ENCODE results near the gene ABI2. TPM values are rescaled to one million over a fixed set of nuclear protein-coding genes. Genes with fewer than 3 reads are reported as not detected.

ABI2 gene
- total RNA-seq, 1 donor from 2014 or later, result 4.7 TPM

GRCh38 chr2:203399031-203399430, 70.8 kb downstream of the ABI2 start:
- no peak for FAIRE-seq

GRCh38 chr2:203400805-203401585, 72.8 kb downstream of the ABI2 start:
- FAIRE-seq, result no peak
- peak; percentile 46 for DNase-seq (ENCODE audit: low read depth)
- TF ChIP-seq CTCF (IDR thresholded peaks at IDR 0.05; ENCODE audit: insufficient read depth, low read length, severe bottlenecking), result no peak
- Histone ChIP-seq H3K4me3 (ENCODE audit: low read depth, low read length) (no peak overlapping the region), H3K36me3 (ENCODE audit: control insufficient read depth, insufficient read depth, low read length) (peaks cover 2% of the 10 kb centered on the region), H3K27me3 (ENCODE audit: control insufficient read depth, insufficient read depth, low read length) (no peaks in the 10 kb centered on the region)

More at GRCh38 chr2:203399031-203399430, 70.8 kb downstream of the ABI2 start:
- no peaks in the 10 kb centered on the region for H3K27me3 ChIP-seq (ENCODE audit: control insufficient read depth, insufficient read depth, low read length)
- peaks cover 2% of the 10 kb centered on the region for H3K36me3 ChIP-seq (ENCODE audit: control insufficient read depth, insufficient read depth, low read length)
- H3K4me3 ChIP-seq (ENCODE audit: low read depth, low read length), result no peak overlapping the region
- peak; percentile 24 for DNase-seq (ENCODE audit: low read depth)
- TF ChIP-seq CTCF (IDR thresholded peaks at IDR 0.05; ENCODE audit: insufficient read depth, low read length, severe bottlenecking), result no peak

GRCh38 chr2:203404996-203405395, 76.8 kb downstream of the ABI2 start:
- Histone ChIP-seq H3K27me3 (ENCODE audit: control insufficient read depth, insufficient read depth, low read length) (no peaks in the 10 kb centered on the region), H3K4me3 (ENCODE audit: low read depth, low read length) (no peak overlapping the region), H3K36me3 (ENCODE audit: control insufficient read depth, insufficient read depth, low read length) (no peaks in the 10 kb centered on the region)
- DNase-seq (ENCODE audit: low read depth), result no peak
- FAIRE-seq, result no peak
- TF ChIP-seq CTCF (IDR thresholded peaks at IDR 0.05; ENCODE audit: insufficient read depth, low read length, severe bottlenecking), result no peak

DNA sequence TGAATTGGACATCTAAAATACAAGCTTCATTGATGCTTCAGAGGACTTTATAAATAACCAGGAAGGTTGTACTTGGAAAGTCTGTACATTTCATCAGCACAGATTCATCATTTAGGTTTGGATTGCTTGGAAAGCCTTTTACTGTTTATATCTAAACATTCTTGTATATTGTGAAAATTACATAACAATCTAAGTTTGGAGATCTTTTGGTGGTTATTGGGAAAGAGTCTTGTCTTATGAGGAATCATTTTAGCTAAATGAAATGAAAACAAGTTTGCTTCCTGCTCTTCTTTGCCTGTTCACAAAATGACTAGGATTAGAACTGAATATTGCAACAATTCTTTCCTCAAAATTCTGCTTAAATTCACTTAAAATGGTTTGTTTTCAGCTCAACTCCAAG, 79.3 kb downstream of the ABI2 start:
- no peak for TF ChIP-seq CTCF (IDR thresholded peaks at IDR 0.05; ENCODE audit: insufficient read depth, low read length, severe bottlenecking)
- DNase-seq (ENCODE audit: low read depth) (no peak), FAIRE-seq (no peak)
- Histone ChIP-seq H3K4me3 (ENCODE audit: low read depth, low read length) (no peak overlapping the region), H3K27me3 (ENCODE audit: control insufficient read depth, insufficient read depth, low read length) (no peaks in the 10 kb centered on the region), H3K36me3 (ENCODE audit: control insufficient read depth, insufficient read depth, low read length) (no peaks in the 10 kb centered on the region)

DNA sequence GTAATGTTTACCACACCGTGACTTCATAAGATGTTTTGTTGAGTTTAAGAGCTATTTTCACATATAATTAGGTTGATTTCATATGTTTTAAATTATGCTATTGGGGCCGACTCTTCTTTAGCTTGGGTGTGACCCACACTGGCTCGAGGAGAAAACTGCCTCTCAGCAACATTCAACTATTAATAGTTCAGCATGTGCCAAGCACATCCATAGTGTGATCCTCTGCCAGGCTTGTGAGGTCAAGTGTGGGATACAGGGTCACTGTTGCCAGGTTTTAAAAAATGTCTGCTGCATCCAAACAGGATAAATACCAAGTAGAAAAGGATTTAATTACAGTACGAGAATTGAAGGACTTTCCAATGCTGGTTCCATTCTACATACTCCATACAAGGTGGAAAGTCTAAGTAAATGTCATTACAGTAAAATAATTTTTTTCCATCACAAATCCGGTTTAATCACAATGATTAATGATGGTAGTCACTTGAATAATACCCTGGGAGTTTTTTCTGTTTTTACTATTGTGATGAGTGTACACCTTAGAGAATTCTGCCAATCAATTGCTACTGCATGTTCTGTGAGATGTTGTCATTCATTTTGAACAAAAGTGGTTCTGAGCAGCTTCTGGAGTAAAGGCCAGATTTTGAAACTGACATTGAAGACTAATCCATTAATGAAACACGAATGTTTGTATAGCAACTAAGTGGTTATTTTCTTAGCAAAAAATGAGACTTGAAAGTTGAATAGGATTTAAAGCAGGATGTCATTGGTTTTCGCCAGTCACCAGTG, 84.5 kb downstream of the ABI2 start:
- H3K27me3 ChIP-seq (ENCODE audit: control insufficient read depth, insufficient read depth, low read length), result no peaks in the 10 kb centered on the region
- TF ChIP-seq CTCF (IDR thresholded peaks at IDR 0.05; ENCODE audit: insufficient read depth, low read length, severe bottlenecking), result no peak
- H3K4me3 ChIP-seq (ENCODE audit: low read depth, low read length), result no peak overlapping the region
- no peaks in the 10 kb centered on the region for H3K36me3 ChIP-seq (ENCODE audit: control insufficient read depth, insufficient read depth, low read length)
- no peak for FAIRE-seq
- DNase-seq (ENCODE audit: low read depth), result no peak
